ENCODE data around the gene COMMD1. TPM values are rescaled to one million over a fixed set of nuclear protein-coding genes. Genes with fewer than 3 reads are reported as not detected.

COMMD1 gene
- total RNA-seq, 1 donor from 2014 or later: 33.0 TPM

DNA sequence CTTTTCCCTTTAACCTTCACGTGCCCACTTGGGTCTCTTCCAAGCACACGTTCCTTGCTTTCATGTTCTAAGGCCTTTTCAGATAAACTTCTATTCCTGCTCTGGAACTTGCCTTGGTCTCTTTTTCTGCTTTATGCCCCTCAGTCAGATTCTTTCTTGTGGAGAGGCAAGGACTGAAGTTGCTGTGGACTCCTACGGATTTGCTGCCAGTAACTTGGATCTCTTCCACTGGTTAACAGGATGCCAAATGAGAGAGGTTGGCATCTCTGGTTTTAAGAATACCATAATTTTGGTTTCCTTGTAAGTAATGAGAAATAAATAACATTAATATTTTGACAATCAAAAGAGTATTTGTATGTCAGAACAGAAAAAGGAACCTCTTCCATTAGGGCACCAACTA is 33.0 kb downstream of the COMMD1 start:
- Mint-ChIP-seq H3K27me3 (no peaks in the 10 kb centered on the region), H3K27ac (no peak overlapping the region), H3K36me3 (ENCODE audit: insufficient read depth) (peaks cover 1% of the 10 kb centered on the region), H3K9me3 (ENCODE audit: low read depth) (no peaks in the 10 kb centered on the region), H3K4me1 (ENCODE audit: low read depth) (peaks cover 2% of the 10 kb centered on the region), H3K4me3 (ENCODE audit: low read depth) (no peak overlapping the region)
- no peak for DNase-seq (ENCODE audit: low spot score, unreplicated experiment)
- TF ChIP-seq CTCF (IDR thresholded peaks at IDR 0.05; ENCODE audit: unreplicated experiment): no peak

DNA sequence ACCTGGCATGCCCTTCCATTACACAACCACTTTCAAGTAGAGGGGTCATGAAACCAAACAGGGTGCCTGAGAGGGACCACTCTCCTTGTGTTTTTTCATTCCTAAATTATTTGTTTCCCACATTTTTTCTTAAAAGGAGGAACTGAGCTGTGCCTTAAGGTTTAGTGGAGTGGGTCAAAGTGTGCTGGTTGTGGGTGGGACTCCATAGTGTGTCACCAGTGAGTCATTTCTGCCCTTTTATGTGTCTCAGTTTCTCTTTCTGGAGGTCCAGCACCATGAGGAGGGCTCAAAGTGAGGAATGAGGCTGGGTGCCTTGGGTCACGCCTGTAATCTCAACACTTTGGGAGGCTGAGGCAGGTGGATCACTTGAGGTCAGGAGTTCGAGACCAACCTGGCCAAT is 37.8 kb downstream of the COMMD1 start:
- TF ChIP-seq CTCF (IDR thresholded peaks at IDR 0.05; ENCODE audit: unreplicated experiment): no peak
- Mint-ChIP-seq H3K27me3 (no peaks in the 10 kb centered on the region), H3K27ac (no peak overlapping the region), H3K36me3 (ENCODE audit: insufficient read depth) (no peaks in the 10 kb centered on the region), H3K4me3 (ENCODE audit: low read depth) (no peak overlapping the region), H3K9me3 (ENCODE audit: low read depth) (no peaks in the 10 kb centered on the region), H3K4me1 (ENCODE audit: low read depth) (no peaks in the 10 kb centered on the region)
- DNase-seq (ENCODE audit: low spot score, unreplicated experiment): no peak

DNA sequence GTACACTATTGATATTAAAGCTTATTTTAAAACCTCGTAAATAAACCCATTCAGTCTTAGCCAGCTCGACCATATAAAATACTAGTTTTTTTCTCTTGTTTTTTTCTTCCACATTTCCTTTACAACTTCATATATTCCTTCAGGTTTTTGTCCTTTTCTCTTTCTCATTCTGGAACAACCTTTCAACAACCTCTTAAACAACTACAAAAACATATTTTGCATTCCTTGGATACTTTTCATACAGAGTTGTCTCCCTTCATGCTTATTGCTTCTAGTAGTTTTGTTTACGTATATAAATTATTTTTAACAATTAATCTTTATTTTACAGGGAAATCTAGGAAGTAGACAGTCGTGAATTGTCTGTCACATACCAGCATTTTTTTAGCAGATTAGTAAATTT is 41.2 kb downstream of the COMMD1 start:
- no peak for DNase-seq (ENCODE audit: low spot score, unreplicated experiment)
- Mint-ChIP-seq H3K36me3 (ENCODE audit: insufficient read depth) (peaks cover 7% of the 10 kb centered on the region), H3K27me3 (no peaks in the 10 kb centered on the region), H3K27ac (no peak overlapping the region), H3K9me3 (ENCODE audit: low read depth) (peaks cover 1% of the 10 kb centered on the region), H3K4me1 (ENCODE audit: low read depth) (peaks cover 5% of the 10 kb centered on the region), H3K4me3 (ENCODE audit: low read depth) (no peak overlapping the region)
- TF ChIP-seq CTCF (IDR thresholded peaks at IDR 0.05; ENCODE audit: unreplicated experiment): no peak

- H3K4me1 Mint-ChIP-seq (ENCODE audit: low read depth): peaks cover 5% of the 10 kb centered on the region
- H3K36me3 Mint-ChIP-seq (ENCODE audit: insufficient read depth): peaks cover 16% of the 10 kb centered on the region
- no peak overlapping the region for H3K27ac Mint-ChIP-seq
- no peak for DNase-seq (ENCODE audit: low spot score, unreplicated experiment)
- H3K27me3 Mint-ChIP-seq: no peaks in the 10 kb centered on the region
- no peak overlapping the region for H3K4me3 Mint-ChIP-seq (ENCODE audit: low read depth)
- TF ChIP-seq CTCF (IDR thresholded peaks at IDR 0.05; ENCODE audit: unreplicated experiment): no peak
- peaks cover 5% of the 10 kb centered on the region for H3K9me3 Mint-ChIP-seq (ENCODE audit: low read depth)
Observed at GRCh38 chr2:61948661-61949457, 43.4 kb downstream of the COMMD1 start.

DNA sequence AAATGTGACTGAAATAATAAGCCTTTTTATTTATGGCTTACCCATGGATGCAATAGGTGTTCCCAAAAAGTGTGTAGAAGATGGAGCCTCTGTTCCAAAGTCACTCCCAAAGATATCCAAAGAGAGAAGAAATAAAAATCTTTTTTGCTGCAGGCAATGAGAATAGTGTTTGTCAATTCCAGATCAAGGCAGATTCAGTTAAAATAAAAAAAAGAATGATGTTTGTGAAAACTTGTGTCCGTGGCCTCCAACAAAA is 43.9 kb downstream of the COMMD1 start:
- Mint-ChIP-seq H3K4me3 (ENCODE audit: low read depth) (no peak overlapping the region), H3K27me3 (no peaks in the 10 kb centered on the region), H3K27ac (no peak overlapping the region), H3K36me3 (ENCODE audit: insufficient read depth) (peaks cover 16% of the 10 kb centered on the region), H3K9me3 (ENCODE audit: low read depth) (peaks cover 5% of the 10 kb centered on the region), H3K4me1 (ENCODE audit: low read depth) (peaks cover 5% of the 10 kb centered on the region)
- DNase-seq (ENCODE audit: low spot score, unreplicated experiment): no peak
- TF ChIP-seq CTCF (IDR thresholded peaks at IDR 0.05; ENCODE audit: unreplicated experiment): no peak
